ENCODE results near the gene HES6.

HES6 gene

GRCh38 chr2:238254095-238254723, 14.4 kb upstream of the HES6 start:
- DNase-seq (ENCODE audit: low read depth), result no peak

- DNase-seq (ENCODE audit: low read depth), result no peak
Measured at GRCh38 chr2:238252766-238253630, 13.2 kb upstream of the HES6 start.

GRCh38 chr2:238251986-238252385, 12.1 kb upstream of the HES6 start:
- no peak for DNase-seq (ENCODE audit: low read depth)

- no peak for DNase-seq (ENCODE audit: low read depth)
Measured at GRCh38 chr2:238251331-238251730, 11.5 kb upstream of the HES6 start.

GRCh38 chr2:238250896-238251295, 11.1 kb upstream of the HES6 start:
- no peak for DNase-seq (ENCODE audit: low read depth)

GRCh38 chr2:238247841-238248453, 8.1 kb upstream of the HES6 start:
- DNase-seq (ENCODE audit: low read depth), result no peak

GRCh38 chr2:238247002-238247822, 7.4 kb upstream of the HES6 start:
- no peak for DNase-seq (ENCODE audit: low read depth)

- DNase-seq (ENCODE audit: low read depth), result no peak
Measured at GRCh38 chr2:238244151-238244550, 4.3 kb upstream of the HES6 start.

- no peak for DNase-seq (ENCODE audit: low read depth)
Measured at GRCh38 chr2:238243496-238244076, 3.7 kb upstream of the HES6 start.

- DNase-seq (ENCODE audit: low read depth), result no peak
Measured at GRCh38 chr2:238242731-238243495, 3.1 kb upstream of the HES6 start.

GRCh38 chr2:238241970-238242369, 2.1 kb upstream of the HES6 start:
- DNase-seq (ENCODE audit: low read depth), result no peak

GRCh38 chr2:238240757-238241711, 1.2 kb upstream of the HES6 start:
- DNase-seq (ENCODE audit: low read depth), result peak; percentile 42

- DNase-seq (ENCODE audit: low read depth), result peak; percentile 48
Measured at GRCh38 chr2:238239543-238239862, 335 bp downstream of the HES6 start.

GRCh38 chr2:238238766-238239542, 884 bp downstream of the HES6 start:
- DNase-seq (ENCODE audit: low read depth), result no peak

- DNase-seq (ENCODE audit: low read depth), result no peak
Measured at GRCh38 chr2:238238311-238238765, 1.5 kb downstream of the HES6 start.

- no peak for DNase-seq (ENCODE audit: low read depth)
Measured at GRCh38 chr2:238237431-238238135, 2.3 kb downstream of the HES6 start.

- DNase-seq (ENCODE audit: low read depth), result no peak
Measured at GRCh38 chr2:238236571-238236970, 3.3 kb downstream of the HES6 start.

- DNase-seq (ENCODE audit: low read depth), result no peak
Measured at GRCh38 chr2:238235856-238236255, 4.0 kb downstream of the HES6 start.

GRCh38 chr2:238235331-238235732, 4.5 kb downstream of the HES6 start:
- peak; percentile 32 for DNase-seq (ENCODE audit: low read depth)

Measured in ELR (cell line).